ENCODE results near the gene THSD7A.
A peak's percentile ranks its signal among the peaks of the same experiment; 100 is the strongest.

Gene THSD7A

GRCh38 chr7:11471255-11471654 lies 360.7 kb downstream of the THSD7A start:
- H3K4me1 ChIP-seq (ENCODE audit: control insufficient read depth, insufficient read depth, low read length, unreplicated experiment) = no peaks in the 10 kb centered on the region
- no peak overlapping the region for H3K27ac ChIP-seq (ENCODE audit: low read depth, low read length)
- no peaks in the 10 kb centered on the region for H3K36me3 ChIP-seq (ENCODE audit: insufficient read depth, low read length)
- no peak overlapping the region for H2AFZ ChIP-seq (ENCODE audit: low read length, unreplicated experiment)
- H3K4me3 ChIP-seq (ENCODE audit: low read depth, low read length) = no peak overlapping the region
- H3K79me2 ChIP-seq (ENCODE audit: control insufficient read depth, insufficient read depth, low read length, unreplicated experiment) = no peaks in the 10 kb centered on the region
- H3K27me3 ChIP-seq (ENCODE audit: insufficient read depth, low read length) = no peaks in the 10 kb centered on the region

GRCh38 chr7:11469028-11469745 lies 362.8 kb downstream of the THSD7A start:
- H3K79me2 ChIP-seq (ENCODE audit: control insufficient read depth, insufficient read depth, low read length, unreplicated experiment) = no peaks in the 10 kb centered on the region
- no peaks in the 10 kb centered on the region for H3K36me3 ChIP-seq (ENCODE audit: insufficient read depth, low read length)
- H2AFZ ChIP-seq (ENCODE audit: low read length, unreplicated experiment) = peak overlapping the region; percentile 65
- 0 out of 2 replicates have a peak overlapping the region, but pooled peaks have one; percentile 5 for H3K4me3 ChIP-seq (ENCODE audit: low read depth, low read length)
- H3K27ac ChIP-seq (ENCODE audit: low read depth, low read length) = no peak overlapping the region
- no peaks in the 10 kb centered on the region for H3K27me3 ChIP-seq (ENCODE audit: insufficient read depth, low read length)
- H3K4me1 ChIP-seq (ENCODE audit: control insufficient read depth, insufficient read depth, low read length, unreplicated experiment) = no peaks in the 10 kb centered on the region

DNA sequence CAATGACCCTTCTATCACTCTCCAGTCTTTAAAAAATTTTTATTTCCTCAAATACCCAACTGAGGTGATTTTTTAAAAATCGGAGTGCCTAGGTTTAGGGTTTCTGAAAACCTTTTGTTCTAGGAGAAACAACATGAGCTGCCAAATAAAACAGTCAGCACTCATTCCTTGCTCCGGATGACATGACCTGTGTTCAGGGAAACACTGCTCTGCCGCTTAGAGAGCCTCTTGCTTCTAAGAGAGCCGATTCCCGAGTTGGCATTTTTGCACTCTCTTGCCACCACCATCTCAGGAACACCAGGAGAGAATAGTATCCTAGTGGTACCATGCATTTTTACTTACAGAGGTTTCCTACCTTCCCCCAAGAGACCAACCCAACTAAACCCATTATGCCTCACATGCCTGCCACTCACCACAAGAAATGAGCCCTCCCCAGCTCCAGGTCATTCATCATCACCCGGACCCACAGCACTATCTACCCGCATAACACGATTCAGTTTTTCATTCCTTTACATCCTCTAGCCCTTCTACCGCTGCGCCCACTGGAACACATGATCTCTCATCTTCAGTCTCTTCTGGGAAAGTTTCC lies 365.4 kb downstream of the THSD7A start:
- Histone ChIP-seq H3K36me3 (ENCODE audit: insufficient read depth, low read length) (no peaks in the 10 kb centered on the region), H3K27ac (ENCODE audit: low read depth, low read length) (no peak overlapping the region), H3K4me1 (ENCODE audit: control insufficient read depth, insufficient read depth, low read length, unreplicated experiment) (no peaks in the 10 kb centered on the region), H2AFZ (ENCODE audit: low read length, unreplicated experiment) (no peak overlapping the region), H3K27me3 (ENCODE audit: insufficient read depth, low read length) (no peaks in the 10 kb centered on the region), H3K79me2 (ENCODE audit: control insufficient read depth, insufficient read depth, low read length, unreplicated experiment) (no peaks in the 10 kb centered on the region), H3K4me3 (ENCODE audit: low read depth, low read length) (no peak overlapping the region)

DNA sequence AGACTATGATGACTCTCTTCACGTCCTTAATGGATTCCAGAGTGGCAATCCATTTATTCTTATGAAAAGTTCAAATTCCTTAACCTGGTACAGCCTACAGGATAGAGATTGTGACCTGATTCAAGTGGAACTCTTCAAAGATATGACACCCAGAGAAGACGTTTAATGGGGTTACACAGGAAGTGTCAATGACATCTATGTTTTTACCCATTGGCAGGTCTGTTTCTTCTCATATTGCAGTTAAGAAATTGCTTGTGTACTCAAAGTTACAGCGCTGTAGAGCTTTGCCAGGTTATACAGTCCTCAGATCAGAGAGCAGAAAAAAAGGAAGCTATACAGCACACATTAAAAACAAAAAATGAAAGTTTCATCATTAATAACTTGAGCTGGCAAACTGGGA lies 367.4 kb downstream of the THSD7A start:
- Histone ChIP-seq H3K79me2 (ENCODE audit: control insufficient read depth, insufficient read depth, low read length, unreplicated experiment) (no peaks in the 10 kb centered on the region), H3K27me3 (ENCODE audit: insufficient read depth, low read length) (no peaks in the 10 kb centered on the region), H3K4me3 (ENCODE audit: low read depth, low read length) (no peak overlapping the region), H3K27ac (ENCODE audit: low read depth, low read length) (no peak overlapping the region), H2AFZ (ENCODE audit: low read length, unreplicated experiment) (no peak overlapping the region), H3K4me1 (ENCODE audit: control insufficient read depth, insufficient read depth, low read length, unreplicated experiment) (no peaks in the 10 kb centered on the region), H3K36me3 (ENCODE audit: insufficient read depth, low read length) (no peaks in the 10 kb centered on the region)

GRCh38 chr7:11461946-11462345 lies 370.1 kb downstream of the THSD7A start:
- Histone ChIP-seq H3K4me1 (ENCODE audit: control insufficient read depth, insufficient read depth, low read length, unreplicated experiment) (peaks cover 12% of the 10 kb centered on the region), H2AFZ (ENCODE audit: low read length, unreplicated experiment) (no peak overlapping the region), H3K27me3 (ENCODE audit: insufficient read depth, low read length) (no peaks in the 10 kb centered on the region), H3K36me3 (ENCODE audit: insufficient read depth, low read length) (no peaks in the 10 kb centered on the region), H3K79me2 (ENCODE audit: control insufficient read depth, insufficient read depth, low read length, unreplicated experiment) (no peaks in the 10 kb centered on the region), H3K4me3 (ENCODE audit: low read depth, low read length) (no peak overlapping the region), H3K27ac (ENCODE audit: low read depth, low read length) (no peak overlapping the region)

- Histone ChIP-seq H3K4me3 (ENCODE audit: low read depth, low read length) (peak overlapping the region; percentile 30; the same call in 1 of the 2 replicates), H3K27ac (ENCODE audit: low read depth, low read length) (peak overlapping the region; percentile 57), H3K79me2 (ENCODE audit: control insufficient read depth, insufficient read depth, low read length, unreplicated experiment) (no peaks in the 10 kb centered on the region), H3K27me3 (ENCODE audit: insufficient read depth, low read length) (no peaks in the 10 kb centered on the region), H2AFZ (ENCODE audit: low read length, unreplicated experiment) (peak overlapping the region; percentile 71), H3K36me3 (ENCODE audit: insufficient read depth, low read length) (no peaks in the 10 kb centered on the region), H3K4me1 (ENCODE audit: control insufficient read depth, insufficient read depth, low read length, unreplicated experiment) (peaks cover 12% of the 10 kb centered on the region)
These were observed 373.1 kb downstream of the THSD7A start for GRCh38 chr7:11458736-11459483.

- Histone ChIP-seq H3K36me3 (ENCODE audit: insufficient read depth, low read length) (no peaks in the 10 kb centered on the region), H3K27me3 (ENCODE audit: insufficient read depth, low read length) (no peaks in the 10 kb centered on the region), H3K27ac (ENCODE audit: low read depth, low read length) (no peak overlapping the region), H3K79me2 (ENCODE audit: control insufficient read depth, insufficient read depth, low read length, unreplicated experiment) (no peaks in the 10 kb centered on the region), H2AFZ (ENCODE audit: low read length, unreplicated experiment) (no peak overlapping the region), H3K4me1 (ENCODE audit: control insufficient read depth, insufficient read depth, low read length, unreplicated experiment) (peaks cover 12% of the 10 kb centered on the region), H3K4me3 (ENCODE audit: low read depth, low read length) (no peak overlapping the region)
These were observed 374.6 kb downstream of the THSD7A start for GRCh38 chr7:11457419-11457818.

DNA sequence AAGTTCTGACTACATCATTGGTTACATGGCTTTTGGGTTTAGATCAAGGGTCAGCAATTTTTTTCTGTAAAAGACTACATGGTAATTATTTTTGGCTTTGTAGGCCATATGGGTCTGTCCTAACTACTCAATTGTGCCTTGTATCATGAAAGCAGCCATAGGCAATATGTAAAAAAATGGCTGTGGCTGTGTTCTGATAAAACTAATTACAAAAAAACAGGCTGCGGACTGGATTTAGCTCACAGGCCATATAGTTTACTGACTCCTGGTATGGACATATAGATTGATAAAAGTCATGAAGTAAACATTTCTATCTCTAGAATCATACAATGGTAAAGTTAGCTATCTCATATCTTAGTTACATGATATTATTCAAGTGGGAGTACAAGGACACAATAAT lies 375.4 kb downstream of the THSD7A start:
- Histone ChIP-seq H3K27ac (ENCODE audit: low read depth, low read length) (no peak overlapping the region), H3K4me1 (ENCODE audit: control insufficient read depth, insufficient read depth, low read length, unreplicated experiment) (peaks cover 12% of the 10 kb centered on the region), H3K36me3 (ENCODE audit: insufficient read depth, low read length) (no peaks in the 10 kb centered on the region), H3K27me3 (ENCODE audit: insufficient read depth, low read length) (no peaks in the 10 kb centered on the region), H3K79me2 (ENCODE audit: control insufficient read depth, insufficient read depth, low read length, unreplicated experiment) (no peaks in the 10 kb centered on the region), H3K4me3 (ENCODE audit: low read depth, low read length) (no peak overlapping the region), H2AFZ (ENCODE audit: low read length, unreplicated experiment) (no peak overlapping the region)

DNA sequence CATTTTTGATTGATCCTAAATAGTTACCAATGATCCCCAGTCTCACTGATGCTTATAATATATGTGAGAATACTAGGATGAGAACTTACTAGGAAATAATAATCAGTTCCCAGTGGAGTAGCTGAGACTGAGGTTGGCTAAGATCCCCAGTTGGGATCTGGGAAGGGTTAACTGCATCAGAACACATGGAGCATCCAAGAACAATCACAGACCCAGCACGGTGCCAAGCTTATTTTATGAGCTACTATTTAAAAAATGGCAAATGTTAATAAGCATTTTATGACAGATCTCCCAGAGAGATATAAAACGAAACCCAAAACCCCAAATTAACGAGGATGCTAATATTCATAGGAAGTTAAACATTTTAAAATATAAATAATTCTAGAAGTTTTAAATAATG lies 379.5 kb downstream of the THSD7A start:
- no peaks in the 10 kb centered on the region for H3K36me3 ChIP-seq (ENCODE audit: insufficient read depth, low read length)
- H3K27me3 ChIP-seq (ENCODE audit: insufficient read depth, low read length) = no peaks in the 10 kb centered on the region
- no peaks in the 10 kb centered on the region for H3K4me1 ChIP-seq (ENCODE audit: control insufficient read depth, insufficient read depth, low read length, unreplicated experiment)
- H3K27ac ChIP-seq (ENCODE audit: low read depth, low read length) = no peak overlapping the region
- H3K4me3 ChIP-seq (ENCODE audit: low read depth, low read length) = no peak overlapping the region
- no peak overlapping the region for H2AFZ ChIP-seq (ENCODE audit: low read length, unreplicated experiment)
- no peaks in the 10 kb centered on the region for H3K79me2 ChIP-seq (ENCODE audit: control insufficient read depth, insufficient read depth, low read length, unreplicated experiment)

DNA sequence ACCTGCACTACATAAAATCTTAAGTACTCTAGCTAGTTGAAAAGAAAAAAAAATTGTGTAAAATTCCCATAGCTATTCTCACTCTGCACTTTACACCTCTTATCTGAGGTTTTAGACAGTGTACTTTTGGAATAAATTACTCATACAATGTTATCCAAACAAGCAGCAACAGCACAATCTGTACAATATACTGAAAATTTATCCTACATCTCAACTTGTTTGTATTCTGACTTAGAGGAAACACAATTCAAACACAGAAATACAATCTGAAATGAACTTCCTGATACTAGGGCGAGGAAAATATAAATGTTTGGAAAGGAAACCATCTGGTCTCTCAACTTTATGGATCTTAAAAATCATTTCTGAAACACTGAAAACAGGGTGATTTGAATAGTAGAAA lies 381.7 kb downstream of the THSD7A start:
- Histone ChIP-seq H3K4me1 (ENCODE audit: control insufficient read depth, insufficient read depth, low read length, unreplicated experiment) (no peaks in the 10 kb centered on the region), H3K79me2 (ENCODE audit: control insufficient read depth, insufficient read depth, low read length, unreplicated experiment) (no peaks in the 10 kb centered on the region), H3K27me3 (ENCODE audit: insufficient read depth, low read length) (no peaks in the 10 kb centered on the region), H3K36me3 (ENCODE audit: insufficient read depth, low read length) (no peaks in the 10 kb centered on the region), H3K4me3 (ENCODE audit: low read depth, low read length) (no peak overlapping the region), H2AFZ (ENCODE audit: low read length, unreplicated experiment) (no peak overlapping the region), H3K27ac (ENCODE audit: low read depth, low read length) (no peak overlapping the region)

DNA sequence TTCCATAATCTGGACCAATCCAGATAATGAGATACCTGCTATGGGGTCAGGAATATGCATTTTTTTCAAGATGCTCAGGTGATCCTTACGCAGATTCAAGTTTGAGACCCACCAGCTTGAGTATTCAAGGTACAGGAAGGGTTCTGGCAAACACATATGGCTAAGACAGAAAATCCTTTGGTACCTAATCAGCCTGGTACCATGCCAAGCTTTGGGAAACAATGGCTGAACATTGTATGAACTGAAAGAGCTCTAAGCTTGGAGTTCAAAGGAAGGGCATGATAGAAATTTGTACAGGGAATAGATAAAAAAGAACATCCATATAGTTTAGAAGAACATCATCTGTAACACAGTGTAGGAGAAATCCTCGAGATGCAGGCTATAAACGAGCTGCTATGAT lies 382.7 kb downstream of the THSD7A start:
- Histone ChIP-seq H3K79me2 (ENCODE audit: control insufficient read depth, insufficient read depth, low read length, unreplicated experiment) (no peaks in the 10 kb centered on the region), H2AFZ (ENCODE audit: low read length, unreplicated experiment) (no peak overlapping the region), H3K27ac (ENCODE audit: low read depth, low read length) (no peak overlapping the region), H3K4me1 (ENCODE audit: control insufficient read depth, insufficient read depth, low read length, unreplicated experiment) (no peaks in the 10 kb centered on the region), H3K4me3 (ENCODE audit: low read depth, low read length) (no peak overlapping the region), H3K27me3 (ENCODE audit: insufficient read depth, low read length) (no peaks in the 10 kb centered on the region), H3K36me3 (ENCODE audit: insufficient read depth, low read length) (no peaks in the 10 kb centered on the region)
